Fibroblast of peridontal ligament (primary cell): ENCODE measurements around the gene APBB2.

Source experiments
- DNase-seq: peaks from one replicate; pipeline ENCODE4 v3.0.0-alpha.2; 2010; ENCODE audit errors: extremely low read depth

Gene APBB2

GRCh38 chr4:40856840-40857362 lies 357.4 kb downstream of the APBB2 start:
- peak; percentile 43 for DNase-seq

DNA sequence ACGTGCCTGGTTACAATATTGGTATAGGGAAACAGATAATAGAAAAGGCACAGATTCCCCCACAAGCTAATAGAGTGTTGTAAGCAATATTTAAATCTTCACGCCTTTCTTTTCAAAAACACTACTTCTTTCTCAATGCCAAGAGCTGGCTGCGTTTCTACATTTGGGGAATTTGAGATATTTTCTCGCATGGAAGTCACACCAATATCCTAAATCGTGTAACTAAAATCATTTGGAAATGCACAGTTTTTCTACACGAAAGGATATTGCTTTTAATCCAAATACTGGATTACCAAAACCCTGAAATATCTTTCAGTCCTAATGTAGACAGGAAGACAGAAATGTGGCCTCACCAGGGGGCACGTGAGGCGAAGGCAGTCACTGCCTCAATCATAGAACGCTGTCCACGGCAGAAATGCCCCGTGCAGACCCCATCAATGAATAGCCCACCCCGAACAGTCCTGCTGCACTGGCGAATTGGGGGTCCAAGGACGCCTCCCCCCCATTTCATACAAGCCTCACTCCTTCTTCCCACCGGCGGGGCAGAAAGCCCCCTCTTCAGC lies 358.0 kb downstream of the APBB2 start:
- DNase-seq: no peak

GRCh38 chr4:40850496-40850895 lies 363.8 kb downstream of the APBB2 start:
- no peak for DNase-seq

DNA sequence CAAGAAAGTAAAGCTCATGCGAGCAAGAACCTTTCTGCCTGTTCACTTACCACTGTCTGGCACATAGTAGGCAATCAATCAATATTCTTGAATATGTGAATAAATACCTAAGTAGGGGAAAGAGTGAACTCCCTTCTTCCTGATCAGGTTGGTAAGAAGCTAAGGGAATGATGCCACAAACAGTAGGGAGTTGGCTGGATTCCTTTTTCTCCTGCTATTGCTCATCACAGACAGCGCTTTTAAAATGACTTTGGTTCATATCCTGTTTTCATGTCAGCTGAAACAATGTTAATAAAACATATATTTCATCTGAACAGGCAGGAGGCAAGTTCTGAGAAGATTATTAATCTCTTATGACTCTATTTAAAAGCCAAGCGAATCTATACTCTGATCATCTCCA lies 365.4 kb downstream of the APBB2 start:
- no peak for DNase-seq

DNA sequence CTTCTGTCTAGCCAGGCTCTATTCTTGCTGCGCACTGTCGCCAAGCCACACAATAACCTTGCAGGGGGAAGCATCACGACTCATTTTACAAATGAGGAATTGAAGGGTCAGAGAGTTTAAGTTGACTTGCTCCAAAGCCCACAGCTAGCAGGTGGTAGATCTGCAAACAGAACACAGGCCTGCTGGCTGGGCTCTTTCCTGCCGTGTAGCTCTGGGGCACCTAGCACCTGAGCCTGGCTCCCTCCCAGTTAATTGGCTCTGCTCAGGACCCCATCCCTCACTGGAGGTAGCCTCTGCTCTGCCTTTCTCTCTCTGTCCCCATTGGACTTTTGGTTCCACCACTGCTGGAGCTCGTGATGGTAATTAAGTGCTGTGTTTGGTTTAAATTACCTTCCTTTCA lies 366.1 kb downstream of the APBB2 start:
- DNase-seq: no peak

GRCh38 chr4:40846532-40846931 lies 367.8 kb downstream of the APBB2 start:
- no peak for DNase-seq

DNA sequence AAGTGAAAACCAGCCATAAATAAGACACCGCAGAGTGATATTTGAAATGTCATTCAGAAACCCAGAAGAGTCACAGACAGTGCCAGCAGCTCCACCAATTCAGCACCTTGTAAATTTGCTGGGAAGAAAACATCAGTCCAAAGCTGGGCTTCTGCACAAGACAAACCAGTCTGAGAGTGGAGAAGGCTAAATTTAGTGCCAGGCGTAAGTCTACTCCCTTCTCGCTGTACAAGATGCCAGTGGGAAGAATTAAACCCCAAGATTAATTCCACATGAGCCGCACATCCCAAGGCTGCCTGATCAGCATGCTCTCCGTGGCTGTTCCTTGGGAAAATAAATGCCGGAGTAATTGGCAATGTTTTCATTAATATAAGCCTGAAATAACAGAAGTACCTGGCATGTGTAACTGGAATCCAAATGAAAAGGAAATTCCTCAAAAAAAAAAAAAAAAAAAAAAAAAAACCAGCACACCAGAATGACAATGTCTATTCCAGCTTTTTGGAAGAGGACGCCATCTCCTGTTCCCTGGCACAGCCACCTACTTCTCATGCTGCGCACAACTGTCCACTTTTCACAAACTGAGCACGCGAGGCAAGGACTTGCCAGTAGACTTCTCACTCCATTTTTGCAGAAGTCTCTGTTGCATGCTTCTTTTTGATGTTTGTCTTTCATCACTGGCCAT lies 369.0 kb downstream of the APBB2 start:
- DNase-seq: no peak

GRCh38 chr4:40844261-40844660 lies 370.1 kb downstream of the APBB2 start:
- DNase-seq: no peak

- no peak for DNase-seq
Measured at GRCh38 chr4:40843696-40844095, 370.6 kb downstream of the APBB2 start.

GRCh38 chr4:40842725-40843423 lies 371.5 kb downstream of the APBB2 start:
- peak; percentile 13 for DNase-seq

GRCh38 chr4:40842318-40842717 lies 372.0 kb downstream of the APBB2 start:
- no peak for DNase-seq

- DNase-seq: peak; percentile 55
Measured at GRCh38 chr4:40840985-40841571, 373.3 kb downstream of the APBB2 start.

DNA sequence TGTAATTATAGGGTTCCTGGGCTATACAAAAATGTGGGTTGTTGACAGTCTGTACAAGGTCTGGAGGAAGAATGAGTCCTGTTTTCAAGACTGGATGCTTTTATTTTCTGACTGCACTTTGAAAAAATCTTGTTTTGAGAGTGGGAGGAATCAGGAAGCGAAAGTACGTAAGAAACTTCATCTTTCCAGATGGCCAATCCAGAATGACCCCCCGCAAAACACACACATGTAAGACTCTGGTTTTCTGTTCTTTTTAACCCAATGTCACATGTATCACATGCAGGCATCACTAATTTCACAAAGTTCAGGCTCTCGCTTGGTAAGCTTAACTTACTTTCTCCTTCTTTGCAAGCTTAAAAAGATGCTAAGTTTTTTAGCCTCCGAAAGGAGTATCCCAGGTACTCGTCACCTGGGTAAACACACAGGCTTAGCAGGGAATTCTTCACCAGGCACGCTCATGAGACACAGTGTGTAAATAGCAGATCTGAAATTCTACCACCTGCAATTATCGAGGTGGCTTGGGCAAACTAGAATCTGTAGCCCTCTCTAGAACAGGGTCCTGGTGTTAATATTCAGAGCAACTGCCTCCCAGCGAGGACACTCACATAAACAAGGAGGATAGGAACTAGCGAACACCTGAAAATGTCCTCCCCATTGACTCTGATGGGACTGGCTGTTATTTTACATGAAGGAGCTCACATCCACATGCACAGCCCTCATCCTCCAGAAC lies 373.9 kb downstream of the APBB2 start:
- DNase-seq: no peak

GRCh38 chr4:40838742-40839141 lies 375.6 kb downstream of the APBB2 start:
- no peak for DNase-seq

DNA sequence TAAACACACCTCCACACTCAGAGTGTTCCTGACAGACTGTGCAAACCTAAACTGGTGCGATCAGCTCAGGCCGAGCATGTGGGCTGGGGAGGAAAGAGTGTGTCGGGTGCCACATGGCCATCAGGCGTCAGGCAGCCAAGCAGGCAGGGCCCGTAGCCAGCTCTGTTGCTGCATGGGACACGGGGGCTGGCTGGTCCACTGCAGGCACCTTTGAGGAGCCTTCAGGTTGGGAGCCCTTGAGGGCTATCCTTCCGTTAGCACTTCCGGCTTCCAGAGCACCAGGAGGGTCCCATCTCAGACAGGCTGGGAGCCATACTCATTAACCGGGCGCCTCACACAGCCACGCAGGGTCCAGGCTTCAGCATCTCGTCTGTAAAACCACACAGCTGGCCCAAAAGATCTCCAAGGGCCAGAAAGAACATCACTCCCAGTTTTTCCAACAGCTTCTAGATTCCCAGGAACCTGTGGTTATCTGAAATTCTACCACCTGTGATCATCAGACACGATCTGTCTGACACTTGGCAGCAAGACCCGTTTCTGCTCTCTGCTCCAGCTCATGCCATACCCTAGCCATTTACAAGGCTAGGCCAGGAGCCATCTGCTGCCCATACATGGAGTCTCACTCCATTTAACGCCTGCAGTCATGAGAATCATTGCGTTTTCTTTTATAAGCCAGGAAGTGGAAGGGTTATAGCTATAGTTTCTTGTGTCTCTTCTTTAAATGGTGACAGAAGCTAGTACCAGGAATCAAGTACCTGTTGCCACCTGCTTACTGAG lies 377.1 kb downstream of the APBB2 start:
- DNase-seq: no peak

DNA sequence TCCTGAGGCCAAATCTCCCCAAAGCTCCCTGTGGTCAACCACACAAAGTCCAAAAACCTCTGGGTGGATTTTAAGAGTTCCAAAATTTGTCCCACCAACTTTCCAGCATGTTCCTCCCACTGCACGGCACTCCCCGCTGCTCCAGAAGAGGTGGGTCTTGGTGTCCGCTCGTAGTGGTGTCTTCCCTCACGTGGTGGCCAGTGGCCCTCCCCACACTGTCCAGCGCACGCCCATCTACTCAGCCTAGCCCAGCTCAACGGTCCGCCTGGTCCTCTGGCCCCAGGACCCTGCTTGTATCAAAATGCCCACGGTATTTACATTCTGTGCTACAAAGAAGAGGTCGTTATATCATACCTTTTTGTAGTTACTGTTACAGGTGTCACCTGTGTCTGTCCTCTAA lies 381.1 kb downstream of the APBB2 start:
- DNase-seq: no peak

GRCh38 chr4:40832175-40832574 lies 382.2 kb downstream of the APBB2 start:
- DNase-seq: no peak

- DNase-seq: no peak
Measured at GRCh38 chr4:40831146-40831907, 383.0 kb downstream of the APBB2 start.

- no peak for DNase-seq
Measured at GRCh38 chr4:40829586-40829985, 384.8 kb downstream of the APBB2 start.

DNA sequence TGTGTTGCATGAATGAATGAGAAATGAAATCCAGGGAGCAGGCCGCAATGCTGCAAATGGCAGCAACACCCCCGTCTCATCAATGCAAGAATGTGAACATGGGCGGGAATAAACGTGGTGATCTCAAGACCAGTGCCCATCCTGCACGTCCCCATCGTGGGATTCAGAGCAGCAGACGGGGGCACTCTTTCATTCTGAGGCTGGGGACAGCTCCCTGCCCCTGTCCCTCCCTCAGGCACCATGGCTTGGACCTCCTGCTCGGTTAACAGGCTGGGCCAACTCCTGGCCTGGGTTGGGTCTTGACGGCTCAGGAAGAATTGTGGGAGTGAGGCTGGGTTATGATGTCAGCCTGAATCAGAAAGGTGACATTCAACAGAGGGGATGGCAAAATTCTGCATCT lies 385.7 kb downstream of the APBB2 start:
- no peak for DNase-seq
